Neural progenitor cell (in vitro differentiated cells): Measurements from ENCODE around the gene TXN2. TPM values are rescaled to one million over a fixed set of nuclear protein-coding genes. Genes with fewer than 3 reads are reported as not detected.

Experiments used
- DNase-seq: peaks from one replicate; pipeline ENCODE4 v3.0.0-alpha.2; 2016; ENCODE audit warnings: low spot score
- H2AFZ ChIP-seq: fragments of 200-600 bp; sonication (generic); replicated peaks from 2 replicates; pipeline ENCODE4 v1.6.1; 2016; ENCODE audit warnings: antibody characterized with exemption
- H3F3A ChIP-seq: fragments of 200-600 bp; sonication (generic); 2 replicates; pipeline ENCODE4 v1.6.1; 2016; ENCODE audit warnings: antibody characterized with exemption, low read depth
- H3K27ac ChIP-seq: fragments of 200-600 bp; sonication (generic); 2 replicates; pipeline ENCODE4 v1.5.1; 2016; ENCODE audit warnings: mild to moderate bottlenecking
- H3K27me3 ChIP-seq: fragments of 200-600 bp; sonication (generic); 2 replicates; pipeline ENCODE4 v1.6.1; 2016; ENCODE audit warnings: mild to moderate bottlenecking, moderate library complexity
- H3K36me3 ChIP-seq: fragments of 200-600 bp; sonication (generic); 2 replicates; pipeline ENCODE4 v1.5.1; 2016
- H3K4me1 ChIP-seq: fragments of 200-600 bp; sonication (generic); 2 replicates; pipeline ENCODE4 v1.6.1; 2016; ENCODE audit warnings: mixed run types
- H3K4me2 ChIP-seq: fragments of 200-600 bp; sonication (generic); 2 replicates; pipeline ENCODE4 v1.6.1; 2016
- H3K4me3 ChIP-seq: fragments of 200-600 bp; sonication (generic); 2 replicates; pipeline ENCODE4 v1.5.1; 2016
- H3K79me2 ChIP-seq: fragments of 200-600 bp; sonication (generic); 2 replicates; pipeline ENCODE4 v1.6.1; 2016; ENCODE audit warnings: low read depth
- H3K9ac ChIP-seq: fragments of 200-600 bp; sonication (generic); 2 replicates; pipeline ENCODE4 v1.6.1; 2016
- H3K9me3 ChIP-seq: fragments of 200-600 bp; sonication (generic); 2 replicates; pipeline ENCODE4 v1.5.1; 2016; ENCODE audit warnings: low read depth
- H4K20me1 ChIP-seq: fragments of 200-600 bp; sonication (generic); 2 replicates; pipeline ENCODE4 v1.6.1; 2016; ENCODE audit warnings: low read depth
- H3K27ac Mint-ChIP-seq: 3 replicates; pipeline ENCODE4 v1.8.0; 2021; ENCODE audit warnings: mixed read lengths
- H3K27me3 Mint-ChIP-seq: 2 replicates; pipeline ENCODE4 v1.8.0; 2022; ENCODE audit warnings: low read depth, mild to moderate bottlenecking, inconsistent platforms, moderate library complexity, mixed read lengths; ENCODE audit not compliant: insufficient read depth
- H3K36me3 Mint-ChIP-seq: 3 replicates; pipeline ENCODE4 v1.8.0; 2021; ENCODE audit warnings: mixed read lengths
- H3K4me1 Mint-ChIP-seq: 3 replicates; pipeline ENCODE4 v1.8.0; 2021; ENCODE audit warnings: mixed read lengths
- H3K4me3 Mint-ChIP-seq: 3 replicates; pipeline ENCODE4 v1.8.0; 2021; ENCODE audit warnings: mild to moderate bottlenecking, moderate library complexity, mixed read lengths
- H3K9me3 Mint-ChIP-seq: 3 replicates; pipeline ENCODE4 v1.8.0; 2020; ENCODE audit warnings: mixed read lengths
- EZH2 ChIP-seq: fragments of 200-600 bp; sonication (generic); IDR thresholded peaks from 2 replicates; pipeline ENCODE4 v1.6.1; 2017; ENCODE audit warnings: antibody characterized with exemption, mild to moderate bottlenecking, moderate library complexity
- EZH2phosphoT487 ChIP-seq: fragments of 200-600 bp; sonication (generic); IDR thresholded peaks from 2 replicates; pipeline ENCODE4 v1.6.1; 2017; ENCODE audit warnings: antibody characterized with exemption
- total RNA-seq: library from RNA; depleted of rRNA; stranded (reverse); fragments of >200 nt; gene quantifications from 2 replicates; pipeline ENCODE4 v1.2.3, GENCODE V29; 2015; ENCODE audit warnings: low replicate concordance
- TF ChIP-seq, protein P1 (sequence below): fragments of 200-600 bp; sonication (generic); IDR thresholded peaks from 2 replicates; pipeline ENCODE4 v1.5.1; 2017; ENCODE audit warnings: antibody characterized with exemption, mild to moderate bottlenecking

The TXN2 gene
- total RNA-seq, 1 donor from 2014 or later = 19.8 TPM

DNA sequence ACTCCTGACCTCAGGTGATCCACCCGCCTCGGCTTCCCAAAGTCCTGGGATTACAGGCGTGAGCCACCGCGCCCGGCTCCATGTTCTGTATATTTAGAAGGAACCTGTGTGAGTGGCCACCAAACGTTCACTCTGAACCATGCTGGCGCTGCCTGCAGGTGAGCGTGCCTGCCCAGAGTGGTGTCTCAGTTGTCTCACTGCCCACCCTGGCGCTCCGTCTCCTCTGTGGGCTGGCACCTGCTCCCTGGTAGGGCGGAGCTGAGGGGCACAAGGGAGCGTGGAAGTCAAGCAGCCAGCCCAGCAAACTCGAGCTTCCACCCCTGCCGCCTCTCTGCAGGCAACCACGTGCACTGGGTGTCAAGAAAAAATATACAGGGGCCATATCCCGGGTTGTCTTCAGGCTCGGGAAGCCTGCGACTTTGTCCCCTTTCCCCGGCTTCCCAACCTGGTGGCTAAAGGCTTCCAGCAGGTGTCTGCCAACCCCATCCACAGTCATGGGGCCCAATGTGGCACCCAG is 16.7 kb downstream of the TXN2 start:
- Histone ChIP-seq H3K36me3 (no peaks in the 10 kb centered on the region), H3F3A (peaks cover under 1% of the 10 kb centered on the region), H2AFZ (no peak overlapping the region), H3K9me3 (no peaks in the 10 kb centered on the region), H3K27ac (no peak overlapping the region), H3K4me1 (peaks cover 2% of the 10 kb centered on the region), H3K4me2 (no peak overlapping the region), H3K27me3 (no peaks in the 10 kb centered on the region), H3K9ac (no peak overlapping the region), H3K4me3 (no peak overlapping the region), H3K79me2 (no peaks in the 10 kb centered on the region), H4K20me1 (no peaks in the 10 kb centered on the region)
- peaks cover 15% of the 10 kb centered on the region for H3K4me1 Mint-ChIP-seq
- TF ChIP-seq, protein P1, sequence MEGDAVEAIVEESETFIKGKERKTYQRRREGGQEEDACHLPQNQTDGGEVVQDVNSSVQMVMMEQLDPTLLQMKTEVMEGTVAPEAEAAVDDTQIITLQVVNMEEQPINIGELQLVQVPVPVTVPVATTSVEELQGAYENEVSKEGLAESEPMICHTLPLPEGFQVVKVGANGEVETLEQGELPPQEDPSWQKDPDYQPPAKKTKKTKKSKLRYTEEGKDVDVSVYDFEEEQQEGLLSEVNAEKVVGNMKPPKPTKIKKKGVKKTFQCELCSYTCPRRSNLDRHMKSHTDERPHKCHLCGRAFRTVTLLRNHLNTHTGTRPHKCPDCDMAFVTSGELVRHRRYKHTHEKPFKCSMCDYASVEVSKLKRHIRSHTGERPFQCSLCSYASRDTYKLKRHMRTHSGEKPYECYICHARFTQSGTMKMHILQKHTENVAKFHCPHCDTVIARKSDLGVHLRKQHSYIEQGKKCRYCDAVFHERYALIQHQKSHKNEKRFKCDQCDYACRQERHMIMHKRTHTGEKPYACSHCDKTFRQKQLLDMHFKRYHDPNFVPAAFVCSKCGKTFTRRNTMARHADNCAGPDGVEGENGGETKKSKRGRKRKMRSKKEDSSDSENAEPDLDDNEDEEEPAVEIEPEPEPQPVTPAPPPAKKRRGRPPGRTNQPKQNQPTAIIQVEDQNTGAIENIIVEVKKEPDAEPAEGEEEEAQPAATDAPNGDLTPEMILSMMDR = no peak
- TF ChIP-seq EZH2phosphoT487 (no peak), EZH2 (no peak)
- no peak overlapping the region for H3K4me3 Mint-ChIP-seq
- no peaks in the 10 kb centered on the region for H3K36me3 Mint-ChIP-seq
- no peak for DNase-seq
- H3K9me3 Mint-ChIP-seq = no peaks in the 10 kb centered on the region
- no peaks in the 10 kb centered on the region for H3K27me3 Mint-ChIP-seq
- no peak overlapping the region for H3K27ac Mint-ChIP-seq

DNA sequence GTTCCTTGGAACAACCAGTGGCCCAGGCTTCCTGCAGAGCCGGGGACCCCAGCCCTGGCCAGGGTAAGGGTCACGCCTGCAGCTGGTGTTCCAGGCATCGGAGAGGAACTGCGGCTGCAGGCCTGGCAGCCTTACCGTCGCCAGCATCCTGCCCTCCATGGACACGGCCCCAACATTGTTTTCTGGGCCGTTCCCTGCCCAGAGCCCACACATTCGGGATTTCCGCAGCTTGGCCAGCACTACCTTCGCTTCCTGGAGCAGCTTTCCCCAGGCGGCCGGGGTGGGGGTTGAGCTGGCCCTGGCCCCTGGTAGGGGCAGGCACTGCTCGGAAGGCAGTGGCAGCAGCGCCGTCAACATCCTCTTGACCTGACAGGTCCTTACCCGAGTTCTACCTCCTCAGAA is 17.7 kb downstream of the TXN2 start:
- Mint-ChIP-seq H3K9me3 (no peaks in the 10 kb centered on the region), H3K27ac (no peak overlapping the region), H3K36me3 (no peaks in the 10 kb centered on the region), H3K4me1 (peaks cover 22% of the 10 kb centered on the region), H3K27me3 (no peaks in the 10 kb centered on the region), H3K4me3 (no peak overlapping the region)
- no peak for DNase-seq
- Histone ChIP-seq H3F3A (peaks cover 10% of the 10 kb centered on the region), H3K9me3 (no peaks in the 10 kb centered on the region), H3K27me3 (no peaks in the 10 kb centered on the region), H3K79me2 (no peaks in the 10 kb centered on the region), H2AFZ (no peak overlapping the region), H3K4me2 (no peak overlapping the region), H3K4me1 (peaks cover 7% of the 10 kb centered on the region), H3K36me3 (no peaks in the 10 kb centered on the region), H3K4me3 (no peak overlapping the region), H4K20me1 (no peaks in the 10 kb centered on the region), H3K27ac (no peak overlapping the region), H3K9ac (no peak overlapping the region)
- TF ChIP-seq EZH2phosphoT487 (no peak), EZH2 (no peak)
- TF ChIP-seq, protein P1 = no peak

DNA sequence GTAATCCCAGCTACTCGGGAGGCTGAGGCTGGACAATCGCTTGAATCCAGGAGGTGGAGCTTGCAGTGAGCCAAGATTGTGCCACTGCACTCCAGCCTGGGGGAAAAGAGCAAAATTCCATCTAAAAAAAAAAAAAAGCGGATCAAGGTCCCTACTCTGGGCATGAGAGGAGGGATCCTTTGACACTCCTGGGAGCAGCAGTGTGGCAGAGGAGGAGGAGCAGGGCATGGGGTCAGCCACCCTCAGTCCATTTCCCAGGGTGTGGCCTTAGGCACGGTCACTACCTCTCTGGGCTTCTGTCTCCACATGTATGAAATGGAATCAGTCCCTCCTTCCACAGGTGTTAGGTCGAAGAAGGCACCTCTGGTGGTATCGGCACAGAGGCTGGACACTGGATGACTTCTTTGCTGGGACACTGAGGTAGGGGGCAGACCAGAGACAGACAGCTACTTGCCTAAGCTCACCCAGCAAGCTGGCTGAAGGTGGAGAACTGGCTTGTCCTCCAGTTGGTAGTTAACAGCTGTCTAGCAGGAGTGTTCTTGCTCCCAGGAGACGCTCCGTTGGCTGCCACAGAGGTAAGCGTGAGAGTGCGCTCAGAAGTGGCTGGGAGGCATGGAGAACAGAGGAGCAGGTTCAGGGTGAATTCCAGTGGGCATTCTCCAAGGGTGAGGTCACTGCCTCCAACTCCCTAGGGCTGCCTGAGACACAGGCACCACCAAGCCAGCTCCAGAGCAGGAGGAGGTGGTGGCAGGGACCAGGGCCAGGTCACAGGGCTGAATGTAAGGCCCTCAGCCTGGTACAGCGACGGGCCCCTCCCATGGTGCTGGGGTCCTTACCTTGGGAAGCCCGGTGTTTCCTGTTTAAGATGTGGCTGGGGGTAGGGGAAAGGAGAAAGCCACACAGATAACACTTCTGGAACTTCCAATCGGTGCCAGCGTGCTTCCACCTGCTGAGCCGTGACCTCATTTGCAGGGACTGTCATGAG is 19.5 kb downstream of the TXN2 start:
- H3K4me3 Mint-ChIP-seq = no peak overlapping the region
- DNase-seq = no peak

More for the DNA sequence above, 19.5 kb downstream of the TXN2 start:
- no peaks in the 10 kb centered on the region for H4K20me1 ChIP-seq
- Mint-ChIP-seq H3K9me3 (no peaks in the 10 kb centered on the region), H3K27me3 (no peaks in the 10 kb centered on the region), H3K36me3 (no peaks in the 10 kb centered on the region), H3K27ac (peak overlapping the region; percentile 85), H3K4me1 (peaks cover 26% of the 10 kb centered on the region)
- H3K9me3 ChIP-seq = no peaks in the 10 kb centered on the region
- H3K27ac ChIP-seq = no peak overlapping the region
- peaks cover 7% of the 10 kb centered on the region for H3K4me1 ChIP-seq
- no peaks in the 10 kb centered on the region for H3K27me3 ChIP-seq
- H2AFZ ChIP-seq = no peak overlapping the region
- no peaks in the 10 kb centered on the region for H3K36me3 ChIP-seq
- no peak overlapping the region for H3K4me3 ChIP-seq
- no peak overlapping the region for H3K9ac ChIP-seq
- TF ChIP-seq, protein P1 = no peak
- no peak for TF ChIP-seq EZH2
- TF ChIP-seq EZH2phosphoT487 = no peak
- no peaks in the 10 kb centered on the region for H3K79me2 ChIP-seq
- H3F3A ChIP-seq = peaks cover 22% of the 10 kb centered on the region
- H3K4me2 ChIP-seq = no peak overlapping the region
